CD4-positive, alpha-beta memory T cell (primary cell): ENCODE measurements around the gene AKAP7. TPM values are rescaled to one million over a fixed set of nuclear protein-coding genes. Genes with fewer than 3 reads are reported as not detected.

Experiments used
- CTCF ChIA-PET: fragments of 350-600 bp; sonication (Branson Sonifier 250); formaldehyde crosslinking; loops from one replicate; lab custom pipeline; 2021; ENCODE audit warnings: inconsistent platforms; ENCODE audit not compliant: partially characterized antibody; lab: Charles Lee
- POLR2A ChIA-PET: fragments of 350-600 bp; sonication (Branson Sonifier 250); formaldehyde crosslinking; loops from one replicate; lab custom pipeline; 2021; ENCODE audit not compliant: partially characterized antibody; lab: Charles Lee
- DNase-seq, 5 donors: peaks; one replicate each; pipeline versions ENCODE4 v3.0.0 to v3.0.0-alpha.2; 2020 to 2022; ENCODE audit warnings: mixed read lengths in 1 of 5
- H3K27ac ChIP-seq: one replicate; pipeline ENCODE4 v1.7.0; 2013; ENCODE audit warnings: low read depth, low read length
- H3K27me3 ChIP-seq: 2 replicates; pipeline ENCODE4 v1.7.0; 2013; ENCODE audit warnings: mild to moderate bottlenecking, low read length, moderate library complexity; ENCODE audit not compliant: insufficient read depth
- H3K36me3 ChIP-seq: 2 replicates; pipeline ENCODE4 v1.7.0; 2013; ENCODE audit warnings: mild to moderate bottlenecking, low read length, moderate library complexity; ENCODE audit not compliant: insufficient read depth
- H3K4me1 ChIP-seq: 2 replicates; pipeline ENCODE4 v1.7.0; 2013; ENCODE audit warnings: mild to moderate bottlenecking, low read length, moderate library complexity; ENCODE audit not compliant: insufficient read depth
- H3K4me3 ChIP-seq, 2 donors: one replicate each; pipeline ENCODE4 v1.7.0; 2013; ENCODE audit warnings: low read length in 2 of 2, mild to moderate bottlenecking in 1 of 2
- H3K9me3 ChIP-seq, 2 donors: one replicate each; pipeline ENCODE4 v1.7.0; 2013; ENCODE audit warnings: low read length in 2 of 2, control low read depth in 1 of 2; ENCODE audit not compliant: control insufficient read depth in 1 of 2
- H3K27ac Mint-ChIP-seq, 7 donors: one replicate each; pipeline ENCODE4 v1.8.0; 2020 to 2021; ENCODE audit warnings: mixed read lengths in 7 of 7, mild to moderate bottlenecking in 6 of 7, inconsistent platforms in 3 of 7, moderate library complexity in 3 of 7
- H3K27me3 Mint-ChIP-seq, 2 donors: one replicate each; pipeline ENCODE4 v1.8.0; 2020 to 2021; ENCODE audit warnings: mixed read lengths in 2 of 2
- H3K36me3 Mint-ChIP-seq, 2 donors: one replicate each; pipeline ENCODE4 v1.8.0; 2020 to 2021; ENCODE audit warnings: mixed read lengths in 2 of 2, inconsistent platforms in 1 of 2, mild to moderate bottlenecking in 1 of 2
- H3K4me1 Mint-ChIP-seq, 4 donors: one replicate each; pipeline ENCODE4 v1.8.0; 2020 to 2021; ENCODE audit warnings: mixed read lengths in 4 of 4, mild to moderate bottlenecking in 1 of 4
- H3K4me3 Mint-ChIP-seq, 8 donors: one replicate each; pipeline ENCODE4 v1.8.0; 2020 to 2021; ENCODE audit warnings: mixed read lengths in 8 of 8, mild to moderate bottlenecking in 7 of 8, moderate library complexity in 6 of 8, inconsistent platforms in 3 of 8
- H3K9me3 Mint-ChIP-seq, 8 donors: one replicate each; pipeline ENCODE4 v1.8.0; 2020 to 2021; ENCODE audit warnings: mixed read lengths in 8 of 8, mild to moderate bottlenecking in 5 of 8, inconsistent platforms in 3 of 8, moderate library complexity in 1 of 8
- intact Hi-C: fragments of 100-400 bp; cut with micrococcal nuclease; formaldehyde crosslinking; loops from one replicate; pipeline ENCODE4 v1.15.1; 2023
- polyA plus RNA-seq, 2 donors: library from polyadenylated mRNA; unstranded; fragments of 300-500 nt; fragmentation: Illumina TruSeq; gene quantifications; one replicate each; pipeline ENCODE4 v1.2.3, GENCODE V29; 2021
- total RNA-seq, 2 experiments: library from RNA; stranded (reverse); gene quantifications; one replicate each; pipeline ENCODE4 v1.2.3, GENCODE V29; 2021

AKAP7 gene
- total and polyA plus RNA-seq, 4 experiments from 2014 or later, result 14.5 to 19.0 (median 15.8) TPM

DNA sequence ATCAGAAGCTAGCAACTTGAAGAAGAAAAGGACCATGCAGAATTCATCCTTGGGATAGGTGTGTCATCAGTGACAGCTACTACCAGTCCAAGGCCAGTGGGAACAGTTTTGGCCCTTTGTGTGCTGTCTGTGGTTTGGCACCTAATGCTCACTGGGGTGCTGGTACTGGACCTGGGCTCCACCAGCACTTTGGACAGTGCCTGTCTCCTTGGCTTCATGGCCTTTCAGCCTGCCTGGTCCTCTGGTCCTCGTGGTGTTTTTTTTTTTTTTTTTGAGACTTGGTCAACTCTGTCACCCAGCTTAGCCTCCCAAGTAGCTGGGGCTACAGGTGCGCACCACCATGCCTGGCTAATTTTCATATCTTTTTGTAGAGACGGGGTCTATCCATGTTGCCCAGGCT, 56.3 kb downstream of the AKAP7 start:
- Histone ChIP-seq H3K27ac (no peak overlapping the region), H3K4me1 (no peaks in the 10 kb centered on the region), H3K9me3 (peaks cover 0 to 3% of the 10 kb centered on the region in 2 donors), H3K36me3 (no peaks in the 10 kb centered on the region), H3K27me3 (no peaks in the 10 kb centered on the region), H3K4me3 (no peak overlapping the region)
- H3K4me3 Mint-ChIP-seq, result no peak overlapping the region
- ChIA-PET POLR2A (no interaction called here), CTCF (interaction anchor here (0.7 to 2.0 kb wide), 3 partner anchors 8 to 306 kb away, joined by 3 to 11 read pairs (median 4); no protein-coding TSS in a partner anchor)
- no peak overlapping the region for H3K27ac Mint-ChIP-seq
- no peak for DNase-seq
- no peaks in the 10 kb centered on the region for H3K27me3 Mint-ChIP-seq
- H3K36me3 Mint-ChIP-seq, result peaks cover 26 to 43% of the 10 kb centered on the region in 2 donors
- H3K4me1 Mint-ChIP-seq, result no peaks in the 10 kb centered on the region
- intact Hi-C loops, result no loop called here
- peaks cover 12 to 33% (median 29%) of the 10 kb centered on the region in 8 donors for H3K9me3 Mint-ChIP-seq

DNA sequence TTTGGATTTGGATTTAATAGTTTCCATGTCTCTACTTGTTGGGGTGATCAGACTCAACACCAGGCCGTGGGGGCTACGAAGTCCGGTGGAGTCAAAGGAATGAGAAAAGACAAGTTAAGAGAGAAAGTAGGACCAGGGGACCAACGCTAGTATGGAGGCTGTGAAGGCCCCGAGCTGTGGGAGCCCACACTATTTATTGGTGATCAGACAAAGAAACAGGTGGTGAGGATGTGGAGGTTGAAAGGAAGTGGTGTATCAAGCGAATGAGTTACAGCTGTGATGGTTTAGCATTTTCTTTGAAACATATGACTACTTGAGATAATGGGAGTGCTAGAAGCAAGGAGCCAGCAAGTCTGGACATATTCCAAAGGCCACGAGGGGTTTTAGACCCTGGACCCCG, 62.4 kb downstream of the AKAP7 start:
- H3K4me1 Mint-ChIP-seq, result peaks cover 29 to 45% (median 36%) of the 10 kb centered on the region in 4 donors
- intact Hi-C loops, result loop anchor here (2.0 to 5.0 kb wide), 4 partner anchors 135 to 713 kb away; partner anchors contain the start of gene EPB41L2
- no peaks in the 10 kb centered on the region for H3K27me3 ChIP-seq

DNA sequence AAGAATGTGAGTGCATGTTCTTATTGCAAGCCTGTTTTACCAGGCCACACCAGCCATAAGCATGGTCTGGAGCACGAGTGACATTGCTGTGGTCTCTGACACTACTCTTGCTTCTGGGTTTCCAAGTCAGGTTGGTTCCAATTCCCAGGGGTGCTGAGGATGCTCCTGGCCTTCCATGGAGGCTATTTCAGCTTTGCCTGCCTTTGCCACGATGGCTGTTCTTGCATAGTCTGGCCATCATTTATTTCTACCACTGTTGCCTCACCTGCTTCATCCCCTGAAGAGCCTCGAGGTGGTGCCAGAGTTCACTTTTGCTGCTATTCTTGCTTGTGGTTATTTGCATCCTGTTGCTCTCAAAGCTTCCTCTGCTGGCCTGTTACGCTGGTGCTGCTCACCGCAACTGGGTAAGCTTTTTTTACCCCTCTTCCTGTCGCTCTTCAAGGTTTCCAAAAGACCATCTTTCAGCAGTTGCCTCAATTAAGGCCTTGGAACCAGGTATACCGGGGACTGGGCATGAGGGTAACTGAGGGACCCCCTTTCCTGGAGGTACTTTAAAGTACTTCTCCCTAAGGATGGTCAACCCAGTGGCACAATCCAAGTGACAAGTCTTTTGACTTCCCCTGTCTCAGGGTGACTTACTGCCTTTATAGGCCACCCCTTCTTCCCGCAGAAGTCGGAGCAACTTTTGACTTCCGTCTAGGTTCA, 64.5 kb downstream of the AKAP7 start:
- H3K4me1 ChIP-seq, result peaks cover 64% of the 10 kb centered on the region
- POLR2A ChIA-PET, result interaction anchor here (0.7 to 5.0 kb wide), 22 partner anchors 10 to 1599 kb away, joined by 3 to 87 read pairs (median 4); partner anchors contain the start of genes AKAP7, MED23 and SLC18B1
- intact Hi-C loops, result loop anchor here (1.0 to 10.0 kb wide), 13 partner anchors 16 to 1705 kb away; partner anchors contain the start of genes EPB41L2 and MED23
- peak overlapping the region in 1 of 2 donors; percentile 54 for H3K4me3 ChIP-seq
- H3K4me1 Mint-ChIP-seq, result peaks cover 43 to 62% (median 52%) of the 10 kb centered on the region in 4 donors
- peak overlapping the region; percentile 66 to 88 (median 82) for H3K4me3 Mint-ChIP-seq
- peak; percentile 83 to 90 (median 87) for DNase-seq
- CTCF ChIA-PET, result interaction anchor here (0.6 to 4.4 kb wide), 25 partner anchors 8 to 430 kb away, joined by 3 to 143 read pairs (median 4); partner anchors contain the start of gene MED23
- no peaks in the 10 kb centered on the region for H3K36me3 ChIP-seq
- H3K27me3 Mint-ChIP-seq, result no peaks in the 10 kb centered on the region
- H3K9me3 Mint-ChIP-seq, result peaks cover 0 to 4% (median 3%) of the 10 kb centered on the region in 8 donors
- H3K27ac ChIP-seq, result peak overlapping the region; percentile 66
- H3K27me3 ChIP-seq, result no peaks in the 10 kb centered on the region
- peaks cover 1 to 8% of the 10 kb centered on the region in 2 donors for H3K36me3 Mint-ChIP-seq
- peak overlapping the region; percentile 90 to 97 (median 95) for H3K27ac Mint-ChIP-seq
- H3K9me3 ChIP-seq, result no peaks in the 10 kb centered on the region

More for the DNA sequence above, 62.4 kb downstream of the AKAP7 start:
- Mint-ChIP-seq H3K36me3 (peaks cover 17 to 27% of the 10 kb centered on the region in 2 donors), H3K9me3 (peaks cover 5 to 24% (median 22%) of the 10 kb centered on the region in 8 donors), H3K27me3 (no peaks in the 10 kb centered on the region), H3K4me3 (peak overlapping the region; percentile 6 to 86 (median 58)), H3K27ac (peak overlapping the region; percentile 81 to 97 (median 91))
- no peak overlapping the region for H3K27ac ChIP-seq
- no peaks in the 10 kb centered on the region for H3K36me3 ChIP-seq
- ChIA-PET CTCF (interaction anchor here (0.9 to 4.4 kb wide), 8 partner anchors 9 to 336 kb away, joined by 3 to 143 read pairs (median 19); no protein-coding TSS in a partner anchor), POLR2A (interaction anchor here (3.6 to 5.0 kb wide), 5 partner anchors 12 to 336 kb away, joined by 19 to 87 read pairs (median 36); no protein-coding TSS in a partner anchor)
- peaks cover 45% of the 10 kb centered on the region for H3K4me1 ChIP-seq
- no peak overlapping the region for H3K4me3 ChIP-seq
- peaks cover 0 to 3% of the 10 kb centered on the region in 2 donors for H3K9me3 ChIP-seq
- DNase-seq, result peak; percentile 34 to 58 (median 50)

DNA sequence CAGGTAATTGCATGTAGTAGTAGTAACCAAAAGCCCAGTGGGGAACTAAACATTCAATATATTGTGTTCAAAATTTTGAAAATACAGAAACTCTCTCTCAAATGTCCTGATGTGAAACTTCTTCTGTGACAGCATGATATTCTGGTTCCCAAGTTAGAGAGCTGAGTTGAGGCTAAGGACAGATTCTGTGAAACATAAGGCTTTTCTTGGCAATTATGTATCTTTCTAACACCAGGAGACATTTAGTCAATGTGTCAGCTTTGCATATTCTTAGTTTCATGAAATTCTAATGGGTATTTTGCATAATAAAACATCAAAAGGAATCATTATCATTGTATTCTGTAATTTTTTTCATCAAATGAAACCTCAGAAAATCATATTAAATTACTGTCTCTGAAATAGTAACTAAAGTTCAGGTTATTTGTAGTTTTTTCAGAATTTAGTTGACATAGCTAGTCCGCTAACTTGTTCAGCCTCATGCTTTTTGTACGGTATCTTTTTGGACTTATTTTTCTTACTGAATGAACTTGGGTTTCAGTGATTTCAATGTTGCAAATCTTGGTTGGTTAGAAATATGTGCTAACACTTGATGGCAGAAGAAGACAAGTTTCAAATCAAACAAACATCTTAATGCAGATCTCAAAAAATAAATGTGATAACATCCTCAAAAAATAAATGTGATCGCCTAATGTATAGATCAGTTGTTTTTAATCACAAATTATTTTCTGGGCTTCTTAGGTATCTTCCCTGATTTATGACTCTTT, 70.4 kb downstream of the AKAP7 start:
- Mint-ChIP-seq H3K4me3 (peak overlapping the region in 3 of 8 donors; percentile 20 to 47 (median 31)), H3K27me3 (no peaks in the 10 kb centered on the region), H3K9me3 (peaks cover 0 to 3% (median 0%) of the 10 kb centered on the region in 8 donors), H3K36me3 (peaks cover 8 to 20% of the 10 kb centered on the region in 2 donors), H3K27ac (peak overlapping the region; percentile 11 to 67 (median 32)), H3K4me1 (peaks cover 47 to 66% (median 56%) of the 10 kb centered on the region in 4 donors)
- no peaks in the 10 kb centered on the region for H3K27me3 ChIP-seq
- peak in 1 of 5 donors; percentile 12 for DNase-seq
- ChIA-PET POLR2A (interaction anchor here (1.0 to 1.6 kb wide), 3 partner anchors 22 to 327 kb away, joined by 3 to 7 read pairs (median 4); no protein-coding TSS in a partner anchor), CTCF (interaction anchor here (0.8 to 5.5 kb wide), 10 partner anchors 10 to 423 kb away, joined by 3 to 62 read pairs (median 5); no protein-coding TSS in a partner anchor)
- no peaks in the 10 kb centered on the region for H3K36me3 ChIP-seq
- no peaks in the 10 kb centered on the region for H3K9me3 ChIP-seq
- H3K4me3 ChIP-seq, result no peak overlapping the region
- intact Hi-C loops, result loop anchor here (10.0 kb wide), 1 partner anchor 1711 kb away; no protein-coding TSS in a partner anchor
- peaks cover 50% of the 10 kb centered on the region for H3K4me1 ChIP-seq
- H3K27ac ChIP-seq, result no peak overlapping the region

DNA sequence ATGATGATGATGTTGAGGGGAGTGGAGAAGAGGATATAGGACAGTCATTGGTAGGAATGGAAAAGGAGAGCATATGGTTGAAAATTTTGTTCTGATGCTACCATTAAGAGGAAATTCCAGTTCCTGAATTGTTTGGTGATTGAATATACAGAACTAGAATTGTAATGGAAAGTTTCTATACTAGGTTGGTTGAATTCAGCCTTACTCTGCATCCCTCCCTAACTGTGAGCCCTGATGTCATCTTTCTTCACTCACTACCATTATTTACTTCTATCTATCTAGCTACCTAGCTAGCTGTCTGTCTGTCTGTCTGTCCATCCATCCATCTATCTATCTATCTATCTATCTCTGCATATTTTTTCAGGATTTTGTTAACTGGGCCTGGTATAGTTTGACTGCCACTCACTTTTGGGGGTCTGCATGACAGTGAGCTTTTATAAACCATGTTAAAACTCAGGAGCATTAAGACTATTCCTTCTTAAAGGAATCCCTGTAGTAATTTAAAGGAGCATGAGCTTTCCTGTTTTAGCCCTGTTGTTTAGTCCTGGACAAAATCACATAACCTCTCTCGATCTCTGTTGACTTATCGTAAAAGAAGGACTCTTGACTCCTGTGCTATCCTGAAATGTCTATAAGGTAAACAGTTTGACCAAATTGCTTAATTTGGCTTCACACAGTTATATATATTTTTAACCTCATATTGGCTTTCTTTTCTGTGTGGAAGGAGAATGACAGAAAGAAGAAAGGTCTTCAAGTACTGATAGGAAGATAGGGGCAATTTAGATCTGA, 71.4 kb downstream of the AKAP7 start:
- no peaks in the 10 kb centered on the region for H3K9me3 ChIP-seq
- POLR2A ChIA-PET, result no interaction called here
- no peak overlapping the region for H3K27ac ChIP-seq
- intact Hi-C loops, result loop anchor here (10.0 kb wide), 1 partner anchor 1712 kb away; no protein-coding TSS in a partner anchor
- no peaks in the 10 kb centered on the region for H3K27me3 ChIP-seq
- Mint-ChIP-seq H3K4me1 (peaks cover 48 to 60% (median 53%) of the 10 kb centered on the region in 4 donors), H3K27ac (peak overlapping the region in 6 of 7 donors; percentile 19 to 80 (median 62)), H3K36me3 (peaks cover 8 to 25% of the 10 kb centered on the region in 2 donors), H3K27me3 (no peaks in the 10 kb centered on the region), H3K4me3 (peak overlapping the region in 5 of 8 donors; percentile 4 to 47 (median 26)), H3K9me3 (peaks cover 0 to 3% (median 0%) of the 10 kb centered on the region in 8 donors)
- peaks cover 43% of the 10 kb centered on the region for H3K4me1 ChIP-seq
- CTCF ChIA-PET, result interaction anchor here (0.7 to 5.5 kb wide), 8 partner anchors 9 to 422 kb away, joined by 3 to 62 read pairs (median 5); no protein-coding TSS in a partner anchor
- no peak overlapping the region for H3K4me3 ChIP-seq
- DNase-seq, result no peak
- H3K36me3 ChIP-seq, result no peaks in the 10 kb centered on the region

DNA sequence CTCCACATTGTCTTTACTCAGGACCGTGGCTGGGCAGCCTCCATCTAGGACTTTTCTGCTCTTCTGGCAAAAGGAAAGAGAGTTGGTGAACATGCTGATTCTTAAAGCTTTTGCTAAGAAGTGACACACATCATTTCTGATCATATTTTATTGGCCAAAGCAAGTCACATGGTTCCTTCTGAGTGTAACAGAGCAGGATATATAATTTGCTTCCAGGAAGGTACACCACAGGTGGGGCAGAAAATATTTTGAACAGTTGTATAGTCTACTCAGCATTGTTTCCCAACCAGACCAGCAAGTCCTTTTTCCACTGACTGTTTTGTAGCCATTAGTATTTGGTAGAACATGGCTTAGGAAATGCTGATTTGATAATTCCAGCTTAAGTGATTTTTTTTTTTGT, 73.5 kb downstream of the AKAP7 start:
- peak overlapping the region in 5 of 7 donors; percentile 70 to 83 (median 78) for H3K27ac Mint-ChIP-seq
- CTCF ChIA-PET, result interaction anchor here (1.6 to 2.2 kb wide), 3 partner anchors 9 to 251 kb away, joined by 5 to 7 read pairs (median 5); no protein-coding TSS in a partner anchor
- Histone ChIP-seq H3K9me3 (no peaks in the 10 kb centered on the region), H3K4me3 (no peak overlapping the region), H3K36me3 (no peaks in the 10 kb centered on the region), H3K27me3 (no peaks in the 10 kb centered on the region), H3K27ac (no peak overlapping the region), H3K4me1 (peaks cover 45% of the 10 kb centered on the region)
- POLR2A ChIA-PET, result interaction anchor here (0.7 to 3.4 kb wide), 3 partner anchors 10 to 323 kb away, joined by 3 to 19 read pairs (median 9); no protein-coding TSS in a partner anchor
- intact Hi-C loops, result loop anchor here (10.0 kb wide), 1 partner anchor 1714 kb away; no protein-coding TSS in a partner anchor
- H3K36me3 Mint-ChIP-seq, result peaks cover 8 to 25% of the 10 kb centered on the region in 2 donors
- H3K4me1 Mint-ChIP-seq, result peaks cover 53 to 62% (median 58%) of the 10 kb centered on the region in 4 donors
- peak overlapping the region in 5 of 8 donors; percentile 40 to 76 (median 57) for H3K4me3 Mint-ChIP-seq
- peaks cover 0 to 3% (median 0%) of the 10 kb centered on the region in 8 donors for H3K9me3 Mint-ChIP-seq
- no peaks in the 10 kb centered on the region for H3K27me3 Mint-ChIP-seq
- DNase-seq, result no peak
